ENCODE results near the gene GFOD2.

Gene GFOD2

GRCh38 chr16:67645397-67646121 lies 73.6 kb downstream of the GFOD2 start:
- Histone ChIP-seq H3K36me3 (ENCODE audit: control insufficient read depth in 1 of 2, insufficient read depth in 2 of 2, low read length in 2 of 2) (no peaks in the 10 kb centered on the region), H3K4me1 (ENCODE audit: control insufficient read depth in 1 of 2, insufficient read depth in 2 of 2, low read length in 2 of 2) (peaks cover 2% of the 10 kb centered on the region in 2 experiments), H3K23ac (ENCODE audit: low read length) (no peak overlapping the region), H2AK5ac (ENCODE audit: low read length) (no peak overlapping the region), H4K12ac (ENCODE audit: low read depth, low read length) (no peak overlapping the region), H2AFZ (ENCODE audit: insufficient read depth, low read length, poor library complexity) (no peak overlapping the region), H3K79me2 (ENCODE audit: control insufficient read depth, insufficient read depth, low read length, poor library complexity) (no peaks in the 10 kb centered on the region), H2BK120ac (ENCODE audit: insufficient read depth, low read length, poor library complexity) (no peak overlapping the region), H3K4ac (ENCODE audit: low read depth, low read length) (no peak overlapping the region), H3K79me1 (ENCODE audit: low read length) (no peaks in the 10 kb centered on the region), H3K9ac (ENCODE audit: low read length) (no peak overlapping the region), H3K27me3 (ENCODE audit: insufficient read depth, low read length) (no peaks in the 10 kb centered on the region), H2BK12ac (ENCODE audit: low read length) (no peak overlapping the region), H3K4me3 (ENCODE audit: low read depth, low read length) (no peak overlapping the region), H3K14ac (ENCODE audit: low read length) (no peak overlapping the region), H4K8ac (ENCODE audit: low read depth, low read length) (no peak overlapping the region), H2BK5ac (ENCODE audit: low read depth, low read length, poor library complexity) (no peak overlapping the region), H3K18ac (ENCODE audit: low read length) (no peak overlapping the region), H3K9me3 (ENCODE audit: insufficient read depth, low read depth, low read length) (peaks cover 7% of the 10 kb centered on the region), H4K91ac (ENCODE audit: low read depth, low read length) (no peak overlapping the region), H3K27ac (ENCODE audit: low read depth, low read length) (no peak overlapping the region), H3K4me2 (ENCODE audit: low read length) (peak overlapping the region; percentile 60)
- no peak for DNase-seq
- no CpG with 5 or more reads among the region's 15 CpGs for WGBS (ENCODE audit: extremely low coverage, insufficient coverage, insufficient read length)

- Histone ChIP-seq H3K27ac (ENCODE audit: low read depth, low read length) (no peak overlapping the region), H2BK5ac (ENCODE audit: low read depth, low read length, poor library complexity) (no peak overlapping the region), H3K79me2 (ENCODE audit: control insufficient read depth, insufficient read depth, low read length, poor library complexity) (no peaks in the 10 kb centered on the region), H4K91ac (ENCODE audit: low read depth, low read length) (no peak overlapping the region), H2BK12ac (ENCODE audit: low read length) (no peak overlapping the region), H3K79me1 (ENCODE audit: low read length) (no peaks in the 10 kb centered on the region), H3K4me3 (ENCODE audit: low read depth, low read length) (no peak overlapping the region), H4K8ac (ENCODE audit: low read depth, low read length) (no peak overlapping the region), H3K4me1 (ENCODE audit: control insufficient read depth in 1 of 2, insufficient read depth in 2 of 2, low read length in 2 of 2) (peaks cover 2% of the 10 kb centered on the region in 2 experiments), H3K9ac (ENCODE audit: low read length) (no peak overlapping the region), H2AFZ (ENCODE audit: insufficient read depth, low read length, poor library complexity) (no peak overlapping the region), H4K12ac (ENCODE audit: low read depth, low read length) (no peak overlapping the region), H3K9me3 (ENCODE audit: insufficient read depth, low read depth, low read length) (peaks cover 4% of the 10 kb centered on the region), H3K4me2 (ENCODE audit: low read length) (no peak overlapping the region), H2AK5ac (ENCODE audit: low read length) (no peak overlapping the region), H3K18ac (ENCODE audit: low read length) (no peak overlapping the region), H3K14ac (ENCODE audit: low read length) (no peak overlapping the region), H3K23ac (ENCODE audit: low read length) (no peak overlapping the region), H2BK120ac (ENCODE audit: insufficient read depth, low read length, poor library complexity) (no peak overlapping the region), H3K36me3 (ENCODE audit: control insufficient read depth in 1 of 2, insufficient read depth in 2 of 2, low read length in 2 of 2) (peaks cover 1 to 9% of the 10 kb centered on the region in 2 experiments), H3K4ac (ENCODE audit: low read depth, low read length) (no peak overlapping the region), H3K27me3 (ENCODE audit: insufficient read depth, low read length) (no peaks in the 10 kb centered on the region)
- no peak for DNase-seq
- no CpG with 5 or more reads among the region's 9 CpGs for WGBS (ENCODE audit: extremely low coverage, insufficient coverage, insufficient read length)
Observed at GRCh38 chr16:67644038-67644437, 75.1 kb downstream of the GFOD2 start.

DNA sequence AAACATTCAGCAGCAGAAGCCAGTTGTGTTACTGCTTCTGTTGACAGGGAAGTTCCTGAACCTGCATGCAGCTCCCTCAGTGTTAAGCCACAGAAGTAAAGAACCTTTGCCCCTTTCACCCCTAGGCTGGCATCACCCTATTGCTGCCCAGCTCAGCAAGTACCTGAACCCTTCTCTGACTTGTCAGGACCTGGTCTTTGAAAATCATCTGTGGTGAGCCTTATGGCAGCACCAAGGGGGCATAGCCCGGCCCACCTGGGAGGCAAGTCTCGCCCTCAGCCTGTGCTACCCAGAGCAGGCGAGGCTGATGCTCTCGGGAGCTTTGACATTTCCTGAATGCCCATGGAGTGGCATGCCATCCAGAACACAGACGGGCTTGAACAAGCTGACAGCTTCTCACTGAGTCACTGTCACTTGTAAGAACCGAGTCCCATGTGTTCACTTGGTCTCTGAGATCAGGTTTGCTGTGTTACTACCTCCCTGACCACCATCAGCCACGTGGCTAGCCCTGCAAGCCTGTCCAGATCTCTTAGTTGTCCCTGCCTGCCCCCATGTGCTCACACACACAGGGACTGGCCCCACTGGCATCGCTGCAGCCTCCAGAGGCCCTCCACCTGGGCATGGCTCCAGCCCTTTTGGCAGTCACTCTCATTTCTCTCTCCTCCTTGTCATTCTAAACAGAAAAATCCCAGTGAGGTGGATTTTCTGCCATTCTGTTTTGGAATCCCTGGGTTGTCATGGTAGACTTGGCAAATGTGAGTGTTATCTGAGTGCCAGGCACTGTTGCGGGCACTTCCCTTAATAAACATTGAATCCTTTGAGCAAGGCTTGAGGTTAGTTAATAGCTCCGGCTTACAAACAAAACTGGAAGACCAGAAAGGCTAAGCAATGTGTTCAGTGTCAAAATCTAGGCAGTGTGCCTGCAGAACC lies 77.1 kb downstream of the GFOD2 start:
- no peak overlapping the region for H3K4ac ChIP-seq (ENCODE audit: low read depth, low read length)
- no peak overlapping the region for H3K14ac ChIP-seq (ENCODE audit: low read length)
- H3K79me2 ChIP-seq (ENCODE audit: control insufficient read depth, insufficient read depth, low read length, poor library complexity): no peaks in the 10 kb centered on the region
- no peak overlapping the region for H3K9ac ChIP-seq (ENCODE audit: low read length)
- no peak for DNase-seq
- H4K91ac ChIP-seq (ENCODE audit: low read depth, low read length): no peak overlapping the region
- H3K27ac ChIP-seq (ENCODE audit: low read depth, low read length): no peak overlapping the region
- WGBS (ENCODE audit: extremely low coverage, insufficient coverage, insufficient read length): no CpG with 5 or more reads among the region's 10 CpGs
- no peak overlapping the region for H4K8ac ChIP-seq (ENCODE audit: low read depth, low read length)
- no peaks in the 10 kb centered on the region for H3K9me3 ChIP-seq (ENCODE audit: insufficient read depth, low read depth, low read length)
- H4K12ac ChIP-seq (ENCODE audit: low read depth, low read length): no peak overlapping the region
- H3K79me1 ChIP-seq (ENCODE audit: low read length): no peaks in the 10 kb centered on the region
- no peak overlapping the region for H3K4me3 ChIP-seq (ENCODE audit: low read depth, low read length)
- H2BK12ac ChIP-seq (ENCODE audit: low read length): no peak overlapping the region
- no peak overlapping the region for H3K18ac ChIP-seq (ENCODE audit: low read length)
- no peak overlapping the region for H2AK5ac ChIP-seq (ENCODE audit: low read length)
- peaks cover 2% of the 10 kb centered on the region in 2 experiments for H3K4me1 ChIP-seq (ENCODE audit: control insufficient read depth in 1 of 2, insufficient read depth in 2 of 2, low read length in 2 of 2)
- no peak overlapping the region for H3K4me2 ChIP-seq (ENCODE audit: low read length)
- no peak overlapping the region for H2BK5ac ChIP-seq (ENCODE audit: low read depth, low read length, poor library complexity)
- H3K27me3 ChIP-seq (ENCODE audit: insufficient read depth, low read length): no peaks in the 10 kb centered on the region
- no peak overlapping the region for H2BK120ac ChIP-seq (ENCODE audit: insufficient read depth, low read length, poor library complexity)
- H2AFZ ChIP-seq (ENCODE audit: insufficient read depth, low read length, poor library complexity): no peak overlapping the region
- H3K36me3 ChIP-seq (ENCODE audit: control insufficient read depth in 1 of 2, insufficient read depth in 2 of 2, low read length in 2 of 2): peaks cover 10 to 25% of the 10 kb centered on the region in 2 experiments
- no peak overlapping the region for H3K23ac ChIP-seq (ENCODE audit: low read length)

DNA sequence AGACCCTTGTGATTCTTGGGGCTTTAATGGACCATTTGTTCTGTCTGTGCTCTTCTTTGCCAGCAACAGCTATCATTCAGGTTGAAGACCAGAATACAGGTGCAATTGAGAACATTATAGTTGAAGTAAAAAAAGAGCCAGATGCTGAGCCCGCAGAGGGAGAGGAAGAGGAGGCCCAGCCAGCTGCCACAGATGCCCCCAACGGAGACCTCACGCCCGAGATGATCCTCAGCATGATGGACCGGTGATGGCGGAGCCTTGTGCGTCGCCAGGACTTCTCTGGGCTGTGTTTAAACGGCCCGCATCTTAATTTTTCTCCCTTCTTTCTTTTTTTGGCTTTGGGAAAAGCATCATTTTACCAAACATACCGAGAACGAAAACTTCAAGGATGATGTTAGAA lies 81.5 kb downstream of the GFOD2 start:
- no peak overlapping the region for H3K27ac ChIP-seq (ENCODE audit: low read depth, low read length)
- no peaks in the 10 kb centered on the region for H3K27me3 ChIP-seq (ENCODE audit: insufficient read depth, low read length)
- peaks cover 32 to 55% of the 10 kb centered on the region in 2 experiments for H3K36me3 ChIP-seq (ENCODE audit: control insufficient read depth in 1 of 2, insufficient read depth in 2 of 2, low read length in 2 of 2)
- no peak overlapping the region for H2AK5ac ChIP-seq (ENCODE audit: low read length)
- no peak overlapping the region for H4K12ac ChIP-seq (ENCODE audit: low read depth, low read length)
- H4K8ac ChIP-seq (ENCODE audit: low read depth, low read length): no peak overlapping the region
- no peaks in the 10 kb centered on the region for H3K79me2 ChIP-seq (ENCODE audit: control insufficient read depth, insufficient read depth, low read length, poor library complexity)
- WGBS (ENCODE audit: extremely low coverage, insufficient coverage, insufficient read length): no CpG with 5 or more reads among the region's 12 CpGs
- no peak overlapping the region for H3K4me3 ChIP-seq (ENCODE audit: low read depth, low read length)
- no peak overlapping the region for H3K9ac ChIP-seq (ENCODE audit: low read length)
- H2BK120ac ChIP-seq (ENCODE audit: insufficient read depth, low read length, poor library complexity): no peak overlapping the region
- no peaks in the 10 kb centered on the region for H3K9me3 ChIP-seq (ENCODE audit: insufficient read depth, low read depth, low read length)
- no peaks in the 10 kb centered on the region for H3K79me1 ChIP-seq (ENCODE audit: low read length)
- H2BK5ac ChIP-seq (ENCODE audit: low read depth, low read length, poor library complexity): no peak overlapping the region
- H3K18ac ChIP-seq (ENCODE audit: low read length): no peak overlapping the region
- no peak for DNase-seq
- no peak overlapping the region for H3K14ac ChIP-seq (ENCODE audit: low read length)
- H3K23ac ChIP-seq (ENCODE audit: low read length): no peak overlapping the region
- no peak overlapping the region for H3K4me2 ChIP-seq (ENCODE audit: low read length)
- no peak overlapping the region for H4K91ac ChIP-seq (ENCODE audit: low read depth, low read length)
- H2AFZ ChIP-seq (ENCODE audit: insufficient read depth, low read length, poor library complexity): no peak overlapping the region
- no peak overlapping the region for H2BK12ac ChIP-seq (ENCODE audit: low read length)
- H3K4ac ChIP-seq (ENCODE audit: low read depth, low read length): no peak overlapping the region
- no peaks in the 10 kb centered on the region for H3K4me1 ChIP-seq (ENCODE audit: control insufficient read depth in 1 of 2, insufficient read depth in 2 of 2, low read length in 2 of 2)
